ENCODE measurements around the gene TPCN1.

TPCN1 gene

DNA sequence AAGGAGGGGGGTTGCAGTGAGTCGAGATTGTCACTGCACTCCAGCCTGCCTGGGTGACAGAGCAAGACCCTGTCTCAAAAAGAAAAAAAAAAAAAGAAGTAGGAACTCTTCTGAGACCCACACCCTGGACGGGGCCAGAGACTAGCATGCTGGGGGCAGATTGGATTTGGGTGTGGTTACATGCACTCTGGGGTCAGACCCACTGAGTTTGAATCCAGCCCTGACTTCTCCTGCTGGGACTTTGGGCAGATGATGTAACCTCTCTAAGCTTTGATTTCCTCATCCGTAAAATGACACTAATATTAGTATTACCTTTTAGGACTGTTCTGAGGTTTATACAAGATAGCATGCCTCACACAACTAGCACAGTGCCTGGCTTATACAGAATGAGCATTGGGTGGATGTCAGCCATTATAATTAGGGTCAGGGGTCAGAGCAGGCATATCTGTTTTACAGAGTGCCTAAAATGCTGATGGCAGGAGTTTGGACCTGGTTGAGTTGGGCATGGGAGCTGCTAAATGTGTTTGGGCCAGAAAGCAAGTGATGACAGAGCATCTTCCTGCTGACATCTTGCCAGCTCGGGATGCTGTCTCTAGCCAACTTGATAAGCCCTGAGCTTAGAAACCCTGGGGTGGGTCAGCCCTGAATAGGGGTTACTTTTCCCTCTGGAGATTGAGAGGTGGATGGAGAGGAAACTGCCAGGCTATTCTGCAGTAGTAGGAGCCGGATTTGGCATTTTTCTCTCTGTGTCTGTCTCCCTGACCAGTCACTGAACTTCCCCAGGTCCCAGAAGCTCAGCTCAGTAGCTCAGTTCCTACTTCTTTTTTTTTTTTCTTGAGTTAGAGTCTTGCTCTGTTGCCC, 15.5 kb downstream of the TPCN1 start:
- H3K36me3 ChIP-seq (ENCODE audit: insufficient read depth, low read length), result peaks cover 3% of the 10 kb centered on the region
- peaks cover 20% of the 10 kb centered on the region for H3K4me1 ChIP-seq (ENCODE audit: insufficient read depth, low read length)
- no peak overlapping the region for H3K9ac ChIP-seq (ENCODE audit: low read depth, low read length)

DNA sequence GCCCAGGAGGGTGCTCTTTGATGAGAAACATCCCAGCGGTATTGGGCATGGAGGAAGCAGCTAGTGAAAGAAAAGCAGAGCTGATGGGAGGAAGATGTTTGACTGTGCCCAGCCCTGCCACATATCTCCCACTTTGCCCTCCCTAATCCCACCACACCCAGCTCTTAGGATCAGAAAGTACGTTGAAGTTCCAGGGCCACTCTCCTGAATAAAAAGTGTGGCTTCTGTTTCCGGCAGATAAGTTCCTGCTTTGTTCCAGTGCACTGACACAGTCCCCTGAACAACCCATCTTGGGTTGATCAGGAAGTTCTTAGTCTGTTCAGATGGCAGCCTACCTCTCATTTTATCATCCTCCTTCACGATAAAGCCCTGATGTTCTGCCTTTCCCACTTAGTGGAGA, 16.5 kb downstream of the TPCN1 start:
- H3K36me3 ChIP-seq (ENCODE audit: insufficient read depth, low read length), result peaks cover 3% of the 10 kb centered on the region
- no peak overlapping the region for H3K9ac ChIP-seq (ENCODE audit: low read depth, low read length)
- peaks cover 11% of the 10 kb centered on the region for H3K4me1 ChIP-seq (ENCODE audit: insufficient read depth, low read length)
- H3K9me3 ChIP-seq (ENCODE audit: control insufficient read depth, insufficient read depth, low read length), result no peaks in the 10 kb centered on the region

More for the DNA sequence above, 15.5 kb downstream of the TPCN1 start:
- H3K9me3 ChIP-seq (ENCODE audit: control insufficient read depth, insufficient read depth, low read length), result no peaks in the 10 kb centered on the region

DNA sequence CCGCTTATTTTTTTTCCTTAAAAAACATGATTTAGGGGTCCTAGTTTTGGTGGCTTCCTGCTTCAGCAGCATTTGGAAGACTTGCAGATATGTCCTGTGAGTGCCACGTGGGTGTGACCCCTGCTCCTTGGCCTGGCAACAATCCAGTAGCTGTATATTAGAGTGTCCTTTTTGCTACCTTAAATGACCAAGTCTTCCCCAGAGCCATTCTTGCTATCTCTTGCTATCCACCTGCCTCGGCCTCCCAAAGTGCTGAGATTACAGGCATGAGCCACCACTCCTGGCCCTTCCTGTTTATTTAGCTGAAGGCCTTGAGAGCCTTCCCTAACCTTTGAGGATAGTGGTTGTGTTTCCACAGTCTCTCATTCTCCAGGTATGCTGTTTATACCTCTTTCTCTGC, 17.0 kb downstream of the TPCN1 start:
- Histone ChIP-seq H3K36me3 (ENCODE audit: insufficient read depth, low read length) (peaks cover 3% of the 10 kb centered on the region), H3K4me1 (ENCODE audit: insufficient read depth, low read length) (peaks cover 5% of the 10 kb centered on the region; the same call in 1 of the 2 replicates), H3K9ac (ENCODE audit: low read depth, low read length) (no peak overlapping the region), H3K9me3 (ENCODE audit: control insufficient read depth, insufficient read depth, low read length) (no peaks in the 10 kb centered on the region)

DNA sequence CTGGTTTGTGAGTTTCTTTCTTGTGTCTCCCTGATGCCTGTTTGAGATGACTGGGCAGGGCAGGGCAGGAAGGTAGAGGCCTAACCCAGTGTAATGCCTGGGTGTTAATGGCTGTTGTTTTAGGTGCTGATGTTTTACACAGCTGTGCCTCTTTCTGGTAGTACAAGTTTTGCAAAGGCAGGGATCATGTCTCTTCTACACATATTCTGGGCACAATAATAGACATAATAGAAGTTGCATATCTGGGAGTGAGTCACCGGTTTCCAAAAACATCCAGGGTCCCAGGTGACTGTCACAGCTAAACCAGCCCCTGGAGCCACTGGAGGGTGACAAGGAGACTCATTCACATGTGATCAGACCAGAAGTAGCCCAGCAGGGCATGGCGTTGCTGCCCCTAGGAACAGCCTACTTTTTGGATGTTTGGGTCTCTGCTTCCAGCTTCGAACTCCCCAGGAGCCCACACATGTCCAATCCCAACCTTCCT, 18.1 kb downstream of the TPCN1 start:
- no peaks in the 10 kb centered on the region for H3K9me3 ChIP-seq (ENCODE audit: control insufficient read depth, insufficient read depth, low read length)
- peaks cover 3% of the 10 kb centered on the region for H3K36me3 ChIP-seq (ENCODE audit: insufficient read depth, low read length)
- no peak overlapping the region for H3K9ac ChIP-seq (ENCODE audit: low read depth, low read length)
- no peaks in the 10 kb centered on the region for H3K4me1 ChIP-seq (ENCODE audit: insufficient read depth, low read length)

DNA sequence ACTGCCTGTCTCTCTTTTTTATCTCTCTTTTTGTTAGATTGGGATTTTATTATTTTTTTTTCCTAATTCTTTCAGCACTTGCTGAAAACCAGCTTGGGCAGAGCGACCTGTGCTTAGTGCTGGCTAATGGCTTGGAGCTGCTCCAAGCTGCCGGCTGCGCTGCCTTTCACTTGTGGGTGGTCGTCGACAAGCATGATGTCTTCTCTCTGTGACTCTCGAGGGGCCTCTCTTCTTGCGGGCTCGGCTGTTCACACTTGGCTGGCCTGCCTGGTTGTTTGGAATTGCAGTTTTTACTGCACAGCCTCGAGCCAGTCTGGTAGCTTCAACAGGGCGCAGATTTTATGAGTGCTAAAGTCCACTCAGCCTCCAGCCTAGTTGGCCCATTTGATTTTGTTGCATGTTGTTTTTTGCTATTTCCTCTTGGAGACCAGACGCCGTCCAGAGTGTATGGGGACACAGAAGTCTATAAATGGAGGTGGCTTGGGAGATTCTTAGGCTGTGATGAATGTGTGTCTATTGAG, 18.6 kb downstream of the TPCN1 start:
- no peak overlapping the region for H3K9ac ChIP-seq (ENCODE audit: low read depth, low read length)
- H3K4me1 ChIP-seq (ENCODE audit: insufficient read depth, low read length), result peaks cover 2% of the 10 kb centered on the region; the same call in 1 of the 2 replicates
- peaks cover 3% of the 10 kb centered on the region for H3K36me3 ChIP-seq (ENCODE audit: insufficient read depth, low read length)
- H3K9me3 ChIP-seq (ENCODE audit: control insufficient read depth, insufficient read depth, low read length), result no peaks in the 10 kb centered on the region

DNA sequence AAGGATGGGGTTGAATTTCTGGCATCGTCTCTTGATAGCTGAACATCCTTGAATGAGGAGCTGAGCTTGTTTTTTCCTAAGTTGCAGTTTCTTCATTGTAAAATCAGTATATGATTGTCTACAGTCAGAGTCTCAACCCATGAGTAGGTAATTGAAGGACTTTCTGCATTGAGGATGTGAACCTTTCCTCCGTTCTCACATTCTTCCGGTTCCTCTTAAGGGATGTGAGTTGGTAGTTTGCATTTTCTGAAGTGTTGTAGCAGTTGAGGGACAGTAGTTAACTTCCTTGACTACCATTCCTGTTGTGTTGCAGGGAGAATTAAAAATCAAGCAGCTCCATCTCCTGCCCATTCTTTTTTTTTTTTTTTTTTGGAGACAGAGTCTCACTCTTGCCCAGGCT, 19.1 kb downstream of the TPCN1 start:
- Histone ChIP-seq H3K36me3 (ENCODE audit: insufficient read depth, low read length) (no peaks in the 10 kb centered on the region), H3K9me3 (ENCODE audit: control insufficient read depth, insufficient read depth, low read length) (no peaks in the 10 kb centered on the region), H3K9ac (ENCODE audit: low read depth, low read length) (no peak overlapping the region), H3K4me1 (ENCODE audit: insufficient read depth, low read length) (peaks cover 3% of the 10 kb centered on the region; the same call in 1 of the 2 replicates)

DNA sequence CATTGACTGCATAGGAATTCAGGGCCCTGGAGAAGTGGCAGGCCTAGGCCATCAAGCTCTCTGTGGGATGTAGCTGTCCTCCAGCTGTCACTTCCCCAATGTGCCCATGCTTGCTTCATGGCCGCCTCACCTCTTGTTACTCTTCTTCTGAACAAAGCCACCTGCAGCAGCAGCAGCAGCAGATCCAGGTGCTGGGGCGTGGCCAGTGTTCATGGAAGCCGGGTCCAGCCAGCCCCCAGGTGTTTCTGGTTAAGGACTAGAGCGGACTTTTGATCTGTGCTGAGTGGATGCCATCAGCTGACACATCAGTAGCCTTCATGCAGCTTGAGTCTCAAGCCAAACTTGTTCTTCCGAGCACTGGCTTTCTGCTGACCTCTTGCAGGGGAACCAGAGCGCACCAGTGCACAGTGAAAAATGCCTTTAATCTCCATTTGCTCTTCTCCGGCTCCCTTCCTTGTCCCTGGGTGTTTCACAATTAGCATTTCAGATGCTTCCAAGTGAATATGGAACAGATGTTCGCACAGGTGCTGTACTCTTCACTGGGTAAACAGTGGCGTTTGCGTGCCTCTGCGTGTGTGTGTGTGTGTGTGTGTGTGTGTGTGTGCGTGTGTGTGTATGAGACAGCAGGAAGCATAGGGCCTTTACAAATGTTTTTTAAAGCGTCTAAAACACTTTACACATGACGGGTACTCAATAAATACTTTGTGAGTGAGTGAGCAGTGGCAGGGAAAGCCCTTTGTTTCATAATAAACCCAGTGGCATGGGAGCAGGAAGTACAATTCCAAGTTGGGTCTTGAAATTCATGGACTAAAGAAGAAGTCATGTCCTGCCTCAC, 20.1 kb downstream of the TPCN1 start:
- Histone ChIP-seq H3K36me3 (ENCODE audit: insufficient read depth, low read length) (no peaks in the 10 kb centered on the region), H3K9ac (ENCODE audit: low read depth, low read length) (no peak overlapping the region), H3K4me1 (ENCODE audit: insufficient read depth, low read length) (peaks cover 12% of the 10 kb centered on the region)

DNA sequence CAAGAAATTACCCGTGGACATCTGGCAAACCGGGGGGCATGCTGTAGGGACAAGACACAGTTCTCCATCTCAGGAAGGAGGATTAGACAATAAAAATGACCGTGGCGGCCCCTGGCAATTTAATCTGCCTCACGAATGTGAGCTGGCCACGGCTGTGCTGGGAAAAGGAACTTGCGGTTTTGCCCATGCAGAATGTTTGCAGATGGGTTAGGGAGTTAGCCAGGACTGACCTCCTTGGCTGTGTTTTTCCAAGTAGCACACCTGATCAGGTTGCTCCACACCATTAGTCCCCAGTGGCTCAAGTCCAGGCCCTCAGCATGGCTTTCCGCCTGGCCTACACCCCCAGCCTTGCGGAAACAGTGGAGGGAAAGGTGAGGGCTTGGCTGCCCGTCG, 20.8 kb downstream of the TPCN1 start:
- no peaks in the 10 kb centered on the region for H3K36me3 ChIP-seq (ENCODE audit: insufficient read depth, low read length)
- peaks cover 16% of the 10 kb centered on the region for H3K4me1 ChIP-seq (ENCODE audit: insufficient read depth, low read length)
- H3K9me3 ChIP-seq (ENCODE audit: control insufficient read depth, insufficient read depth, low read length), result no peaks in the 10 kb centered on the region
- H3K9ac ChIP-seq (ENCODE audit: low read depth, low read length), result no peak overlapping the region

More for the DNA sequence above, 20.1 kb downstream of the TPCN1 start:
- H3K9me3 ChIP-seq (ENCODE audit: control insufficient read depth, insufficient read depth, low read length), result no peaks in the 10 kb centered on the region

DNA sequence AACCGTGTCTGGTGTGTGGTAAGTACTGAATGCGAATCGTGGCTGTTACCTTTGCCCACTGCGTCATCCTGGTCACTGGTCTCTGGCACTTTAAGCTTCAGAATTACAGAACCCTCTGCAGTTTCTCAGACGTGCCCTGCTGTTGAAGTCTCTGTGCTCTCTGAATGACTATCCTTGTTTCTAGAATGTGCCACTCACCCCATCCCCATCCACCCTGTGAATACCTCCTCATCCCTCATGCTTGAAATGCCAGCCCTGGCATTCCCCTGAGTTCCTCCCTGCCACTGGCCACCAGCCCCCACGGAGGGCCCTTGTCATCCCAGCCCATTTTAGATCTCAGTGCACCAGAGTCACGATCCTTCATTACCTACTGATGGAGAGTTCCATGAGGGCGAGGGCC, 21.3 kb downstream of the TPCN1 start:
- Histone ChIP-seq H3K9ac (ENCODE audit: low read depth, low read length) (no peak overlapping the region), H3K36me3 (ENCODE audit: insufficient read depth, low read length) (no peaks in the 10 kb centered on the region), H3K4me1 (ENCODE audit: insufficient read depth, low read length) (peaks cover 16% of the 10 kb centered on the region), H3K9me3 (ENCODE audit: control insufficient read depth, insufficient read depth, low read length) (no peaks in the 10 kb centered on the region)

DNA sequence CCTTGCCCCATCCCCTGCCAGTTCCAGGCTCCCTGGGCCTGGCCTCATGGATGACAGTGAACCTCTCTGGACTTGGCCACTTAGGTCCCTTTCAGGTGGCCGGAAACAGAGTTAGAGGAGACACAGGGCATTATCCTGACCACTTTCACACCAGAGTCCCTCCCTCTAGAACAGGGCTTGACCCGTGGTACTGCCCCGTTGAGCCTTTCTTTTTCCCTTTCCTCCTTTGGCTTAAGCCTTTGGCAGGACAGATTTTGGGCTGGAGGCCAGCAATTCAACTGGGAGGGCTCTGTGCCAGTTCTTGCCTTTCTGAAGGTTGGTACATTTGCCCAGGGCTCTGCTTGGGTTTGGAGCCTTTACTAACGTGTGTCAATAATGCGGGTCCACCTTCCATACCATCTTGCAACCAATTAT, 22.8 kb downstream of the TPCN1 start:
- no peak overlapping the region for H3K9ac ChIP-seq (ENCODE audit: low read depth, low read length)
- no peaks in the 10 kb centered on the region for H3K9me3 ChIP-seq (ENCODE audit: control insufficient read depth, insufficient read depth, low read length)
- H3K36me3 ChIP-seq (ENCODE audit: insufficient read depth, low read length), result no peaks in the 10 kb centered on the region
- H3K4me1 ChIP-seq (ENCODE audit: insufficient read depth, low read length), result peaks cover 16% of the 10 kb centered on the region

DNA sequence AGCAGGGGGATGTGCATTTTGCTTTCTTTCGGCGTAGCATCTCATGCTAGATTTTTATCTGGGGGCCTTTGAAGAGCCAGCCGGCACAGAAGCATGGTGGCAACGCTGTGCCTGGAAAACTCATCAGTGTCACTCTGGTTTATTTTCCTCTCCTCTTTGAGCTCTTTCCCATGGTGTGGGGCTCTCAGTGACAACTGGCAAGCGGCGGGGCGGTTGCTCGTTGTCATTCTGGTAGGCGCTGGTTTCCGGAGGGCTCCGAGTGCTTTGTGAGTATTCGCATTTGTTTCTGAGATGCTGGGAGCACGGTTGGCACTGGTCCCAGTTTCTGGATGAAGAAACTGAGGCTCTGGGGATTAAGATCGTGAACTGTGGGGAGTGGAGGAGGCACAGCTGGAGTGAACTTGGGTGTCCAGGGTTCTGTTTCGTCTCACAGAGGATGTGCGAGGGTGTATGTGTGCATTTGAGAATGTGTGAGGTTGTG, 23.3 kb downstream of the TPCN1 start:
- Histone ChIP-seq H3K9ac (ENCODE audit: low read depth, low read length) (no peak overlapping the region), H3K36me3 (ENCODE audit: insufficient read depth, low read length) (peaks cover under 1% of the 10 kb centered on the region; the same call in 1 of the 2 replicates), H3K4me1 (ENCODE audit: insufficient read depth, low read length) (peaks cover 16% of the 10 kb centered on the region), H3K9me3 (ENCODE audit: control insufficient read depth, insufficient read depth, low read length) (no peaks in the 10 kb centered on the region)

DNA sequence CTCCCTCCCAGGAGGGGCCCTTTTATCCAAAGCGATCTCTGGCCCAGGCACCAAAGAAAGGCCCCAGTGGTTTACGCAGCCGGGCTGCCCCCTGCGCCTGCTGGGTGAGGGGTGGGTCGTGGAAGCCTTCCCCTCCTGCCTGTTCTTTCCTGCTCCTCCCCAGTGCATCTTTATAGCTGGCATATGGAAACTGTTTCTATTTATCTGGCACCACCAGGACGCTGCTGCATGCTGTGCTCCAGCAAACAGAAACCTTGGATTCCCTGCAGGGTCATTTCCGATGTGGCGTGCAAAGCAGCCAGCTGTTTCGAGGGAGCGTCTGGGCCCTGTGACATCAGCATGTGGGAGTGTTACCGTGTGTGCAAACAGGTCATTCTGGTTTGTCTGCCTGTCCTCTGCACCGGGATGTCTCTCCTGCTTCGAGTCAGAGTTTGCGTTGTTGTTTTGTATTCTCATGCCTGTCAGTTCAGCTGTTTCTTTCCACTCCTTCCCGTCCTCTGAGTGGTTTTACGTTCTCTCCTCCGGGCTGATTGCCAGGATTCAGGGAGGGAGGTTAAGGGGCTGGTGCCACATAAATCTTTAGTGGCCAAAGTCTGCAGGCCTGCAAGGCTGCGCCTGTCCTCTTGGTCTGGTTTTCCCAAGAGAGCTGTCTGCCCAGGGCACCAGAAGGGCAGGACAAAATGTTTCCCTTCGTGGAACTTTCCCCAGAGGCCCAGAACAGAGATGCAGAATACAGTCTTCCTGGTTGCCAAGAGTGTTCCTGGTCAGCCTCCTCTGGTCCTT, 24.6 kb downstream of the TPCN1 start:
- H3K36me3 ChIP-seq (ENCODE audit: insufficient read depth, low read length), result peaks cover 3% of the 10 kb centered on the region; the same call in 1 of the 2 replicates
- peak overlapping the region; percentile 13; the same call in 1 of the 2 replicates for H3K9ac ChIP-seq (ENCODE audit: low read depth, low read length)
- no peaks in the 10 kb centered on the region for H3K9me3 ChIP-seq (ENCODE audit: control insufficient read depth, insufficient read depth, low read length)
- H3K4me1 ChIP-seq (ENCODE audit: insufficient read depth, low read length), result peaks cover 16% of the 10 kb centered on the region

DNA sequence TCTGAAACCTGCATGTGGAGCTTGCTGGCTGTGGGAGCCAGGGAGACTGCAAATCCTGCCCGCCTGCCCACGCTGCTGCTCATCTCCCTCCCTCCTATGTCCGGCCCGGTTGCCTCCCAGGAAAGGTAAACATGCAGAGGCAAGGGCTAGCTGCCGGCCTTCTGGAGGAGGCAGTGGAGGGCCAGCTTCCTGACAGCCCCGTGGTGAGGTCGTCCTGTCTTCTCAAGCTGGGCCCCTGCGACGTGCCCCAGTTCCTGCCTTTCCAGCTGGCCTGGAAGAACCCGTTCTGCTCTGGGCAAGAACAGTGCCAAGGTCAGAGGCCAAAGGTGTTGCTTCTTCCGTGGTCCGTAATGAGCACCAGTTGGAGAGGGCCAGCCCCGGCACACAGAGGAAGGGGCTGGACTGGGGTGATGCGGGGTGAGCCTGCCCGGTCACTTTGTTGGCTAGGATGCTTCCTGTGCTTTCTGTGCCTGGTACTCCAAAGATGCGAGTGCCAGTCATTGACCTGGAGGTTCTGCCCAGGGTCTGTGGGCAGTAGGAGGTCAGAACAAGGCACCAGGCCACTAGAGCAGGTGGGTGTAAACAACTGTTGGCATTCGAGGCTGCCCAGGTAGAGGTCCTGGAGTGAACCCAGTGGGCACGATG, 25.3 kb downstream of the TPCN1 start:
- H3K9ac ChIP-seq (ENCODE audit: low read depth, low read length), result no peak overlapping the region
- H3K4me1 ChIP-seq (ENCODE audit: insufficient read depth, low read length), result peaks cover 16% of the 10 kb centered on the region

More for the DNA sequence above, 25.3 kb downstream of the TPCN1 start:
- peaks cover 3% of the 10 kb centered on the region; the same call in 1 of the 2 replicates for H3K36me3 ChIP-seq (ENCODE audit: insufficient read depth, low read length)
- H3K9me3 ChIP-seq (ENCODE audit: control insufficient read depth, insufficient read depth, low read length), result no peaks in the 10 kb centered on the region

Measured in ES-I3 (cell line).